T47D (cell line): Measurements from ENCODE around the gene HECW1.
"Not testable (repeated sequence)": the region's sequence is repeated elsewhere in the genome, so short reads cannot be mapped to it uniquely, and the experiment has no call there.

Source experiments
- DNase-seq, 2 experiments: peaks; one replicate each; pipeline versions ENCODE4 v3.0.0 to v3.0.0-alpha.2; 2011 to 2012; ENCODE audit warnings: low read depth in 1 of 2, low spot score in 1 of 2
- JUND ChIP-seq: IDR thresholded peaks from 2 replicates; pipeline ENCODE4 v1.6.1; 2012; ENCODE audit warnings: low read depth
- in situ Hi-C: cut with HindIII; loops from 2 replicates; pipeline ENCODE4 v1.10.0; 2016; ENCODE audit warnings: low sequenced_read_pairs, low pct_unique_long_range_greater_than_20kb

The HECW1 gene

GRCh38 chr7:43112459-43112940 lies at the start of gene HECW1:
Gene HECW1 (plus strand): TSS chr7:43112647. CDS start chr7:43243906, 131,259 bp downstream.
- no peak for TF ChIP-seq JUND
- in situ Hi-C loops = no loop called here
- no peak for DNase-seq

- TF ChIP-seq JUND = no peak
- in situ Hi-C loops = no loop called here
- DNase-seq = peak in 1 of 2 experiments; percentile 45
Measured at GRCh38 chr7:43071604-43072003, 40.8 kb upstream of the HECW1 start.

- in situ Hi-C loops = no loop called here
- DNase-seq = peak in 1 of 2 experiments; percentile 15
- TF ChIP-seq JUND = no peak
Measured at GRCh38 chr7:43072530-43072929, 39.9 kb upstream of the HECW1 start.

GRCh38 chr7:43073811-43074210 lies 38.6 kb upstream of the HECW1 start:
- in situ Hi-C loops, DNase-seq: not testable (repeated sequence)

- in situ Hi-C loops = no loop called here
Measured at GRCh38 chr7:43076189-43076605, 36.2 kb upstream of the HECW1 start.

GRCh38 chr7:43076606-43077005 lies 35.8 kb upstream of the HECW1 start:
- in situ Hi-C loops = no loop called here
- DNase-seq = no peak
- TF ChIP-seq JUND = no peak

More at GRCh38 chr7:43076189-43076605, 36.2 kb upstream of the HECW1 start:
- no peak for TF ChIP-seq JUND
- no peak for DNase-seq

GRCh38 chr7:43077285-43077684 lies 35.2 kb upstream of the HECW1 start:
- no peak for DNase-seq
- in situ Hi-C loops = no loop called here
- TF ChIP-seq JUND = no peak

- in situ Hi-C loops = no loop called here
- peak in 1 of 2 experiments; percentile 39 for DNase-seq
- TF ChIP-seq JUND = no peak
Measured at GRCh38 chr7:43077732-43078391, 34.6 kb upstream of the HECW1 start.

- no peak for DNase-seq
- no peak for TF ChIP-seq JUND
- in situ Hi-C loops = no loop called here
Measured at GRCh38 chr7:43078794-43079193, 33.7 kb upstream of the HECW1 start.

- in situ Hi-C loops = no loop called here
- DNase-seq = no peak
- TF ChIP-seq JUND = no peak
Measured at GRCh38 chr7:43081603-43082002, 30.8 kb upstream of the HECW1 start.

- no peak for DNase-seq
- in situ Hi-C loops = no loop called here
Measured at GRCh38 chr7:43083106-43083505, 29.3 kb upstream of the HECW1 start.

GRCh38 chr7:43085017-43085416 lies 27.4 kb upstream of the HECW1 start:
- no peak for TF ChIP-seq JUND
- no peak for DNase-seq
- in situ Hi-C loops = no loop called here

More at GRCh38 chr7:43083106-43083505, 29.3 kb upstream of the HECW1 start:
- TF ChIP-seq JUND = no peak

GRCh38 chr7:43085992-43086391 lies 26.5 kb upstream of the HECW1 start:
- no peak for DNase-seq
- TF ChIP-seq JUND = no peak
- in situ Hi-C loops = no loop called here

- DNase-seq = no peak
- no peak for TF ChIP-seq JUND
- in situ Hi-C loops = no loop called here
Measured at GRCh38 chr7:43092819-43093218, 19.6 kb upstream of the HECW1 start.
